Astrocyte of the spinal cord (primary cell): ENCODE measurements around the gene TRMT61A.

Source experiments
- DNase-seq: peaks from one replicate; pipeline ENCODE4 v3.0.0; 2011; ENCODE audit warnings: low read depth, low spot score
- H3K4me3 ChIP-seq: 2 replicates; pipeline ENCODE4 v1.5.1; 2011; ENCODE audit warnings: low read depth, mild to moderate bottlenecking, low read length, moderate library complexity
- in situ Hi-C: cut with HindIII; loops from 2 replicates; pipeline ENCODE4 v1.10.0; 2017; ENCODE audit warnings: low sequenced_read_pairs
- TF ChIP-seq, protein P1 (sequence below): IDR thresholded peaks from 2 replicates; pipeline ENCODE4 v1.5.1; 2012; ENCODE audit warnings: low read depth, mild to moderate bottlenecking, low read length, inconsistent platforms

Gene TRMT61A

DNA sequence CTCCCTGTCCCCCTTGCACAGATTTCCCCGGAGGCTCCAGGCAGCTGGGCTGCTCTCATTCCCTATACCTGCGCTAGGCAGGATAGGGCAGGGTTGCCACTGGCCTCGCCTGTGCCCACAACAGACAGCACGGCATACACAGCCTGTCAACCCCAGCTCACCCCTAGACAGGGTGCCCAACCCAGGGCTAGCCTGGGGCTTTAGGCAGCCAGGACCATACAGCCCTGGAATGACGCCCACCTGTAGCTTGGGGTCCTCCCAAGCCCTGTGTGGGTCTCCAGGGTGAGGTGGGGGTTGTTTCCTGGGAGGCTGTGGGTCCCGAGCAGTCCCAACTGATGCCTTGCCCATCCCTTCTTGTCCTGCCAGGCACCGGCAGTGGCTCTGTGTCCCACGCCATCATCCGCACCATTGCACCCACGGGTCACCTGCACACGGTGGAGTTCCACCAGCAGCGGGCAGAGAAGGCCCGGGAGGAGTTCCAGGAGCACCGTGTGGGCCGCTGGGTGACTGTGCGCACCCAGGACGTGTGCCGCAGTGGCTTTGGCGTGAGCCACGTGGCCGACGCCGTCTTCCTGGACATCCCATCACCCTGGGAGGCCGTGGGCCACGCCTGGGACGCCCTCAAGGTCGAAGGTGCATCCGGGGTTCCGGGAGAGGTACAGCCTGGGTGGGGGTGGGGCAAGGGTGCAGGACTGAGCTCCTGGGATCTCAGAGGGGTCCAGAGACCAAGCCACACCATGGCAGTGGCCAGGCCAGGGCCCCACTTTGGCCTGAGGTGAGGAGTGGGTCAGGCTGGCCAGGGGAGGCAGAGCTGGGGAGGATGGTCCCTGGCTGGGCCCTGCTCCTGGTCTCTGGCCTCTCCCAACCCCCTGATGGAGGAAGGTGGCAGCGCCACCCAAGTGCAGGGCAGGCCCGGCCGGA, 3.5 kb downstream of the TRMT61A start:
- in situ Hi-C loops = no loop called here
- TF ChIP-seq, protein P1, sequence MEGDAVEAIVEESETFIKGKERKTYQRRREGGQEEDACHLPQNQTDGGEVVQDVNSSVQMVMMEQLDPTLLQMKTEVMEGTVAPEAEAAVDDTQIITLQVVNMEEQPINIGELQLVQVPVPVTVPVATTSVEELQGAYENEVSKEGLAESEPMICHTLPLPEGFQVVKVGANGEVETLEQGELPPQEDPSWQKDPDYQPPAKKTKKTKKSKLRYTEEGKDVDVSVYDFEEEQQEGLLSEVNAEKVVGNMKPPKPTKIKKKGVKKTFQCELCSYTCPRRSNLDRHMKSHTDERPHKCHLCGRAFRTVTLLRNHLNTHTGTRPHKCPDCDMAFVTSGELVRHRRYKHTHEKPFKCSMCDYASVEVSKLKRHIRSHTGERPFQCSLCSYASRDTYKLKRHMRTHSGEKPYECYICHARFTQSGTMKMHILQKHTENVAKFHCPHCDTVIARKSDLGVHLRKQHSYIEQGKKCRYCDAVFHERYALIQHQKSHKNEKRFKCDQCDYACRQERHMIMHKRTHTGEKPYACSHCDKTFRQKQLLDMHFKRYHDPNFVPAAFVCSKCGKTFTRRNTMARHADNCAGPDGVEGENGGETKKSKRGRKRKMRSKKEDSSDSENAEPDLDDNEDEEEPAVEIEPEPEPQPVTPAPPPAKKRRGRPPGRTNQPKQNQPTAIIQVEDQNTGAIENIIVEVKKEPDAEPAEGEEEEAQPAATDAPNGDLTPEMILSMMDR = no peak
- H3K4me3 ChIP-seq = no peak overlapping the region
- no peak for DNase-seq

DNA sequence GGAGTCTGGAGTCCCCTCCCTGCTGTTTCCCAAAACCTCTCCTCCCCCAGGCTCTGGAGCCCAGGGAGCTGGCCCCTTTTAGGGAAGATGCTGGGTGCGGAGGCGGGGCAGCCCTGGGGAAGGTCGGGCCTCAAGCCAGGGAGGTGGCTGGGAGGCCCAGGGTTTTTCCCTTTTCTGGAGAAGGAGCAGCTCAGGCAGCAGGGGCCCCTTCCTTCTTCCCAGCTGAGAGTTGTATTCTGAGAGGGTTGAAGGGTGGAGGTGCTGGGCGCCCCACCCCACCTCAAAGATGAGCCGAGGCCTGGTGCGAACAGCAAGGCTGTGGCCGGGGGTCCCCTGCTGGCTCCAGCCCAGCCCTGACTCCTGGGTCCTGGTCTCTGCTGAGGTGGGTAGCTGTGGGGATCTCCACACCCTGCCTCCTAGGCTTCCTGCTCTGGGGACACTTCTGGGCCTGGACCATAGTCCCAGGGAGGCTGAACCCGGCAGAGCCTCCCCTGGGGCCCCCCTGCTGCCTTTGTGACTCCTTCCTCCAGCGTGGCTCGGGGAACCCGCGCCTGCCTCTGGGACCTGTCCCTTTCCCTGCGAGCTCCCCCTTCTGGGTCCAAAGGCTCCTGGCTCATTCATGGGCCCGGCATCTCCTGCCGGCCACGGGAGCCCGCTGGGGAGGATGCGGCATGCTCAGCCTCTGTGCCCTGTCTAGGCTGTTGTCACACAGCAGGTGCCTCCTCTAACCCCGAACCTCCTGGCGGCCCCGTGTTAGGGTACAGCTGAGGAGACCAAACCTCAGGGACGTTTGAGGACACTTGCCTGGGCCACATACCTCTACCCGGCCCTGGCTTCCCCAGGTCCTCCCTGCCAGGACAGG, 4.4 kb downstream of the TRMT61A start:
- in situ Hi-C loops = no loop called here
- H3K4me3 ChIP-seq = no peak overlapping the region
- DNase-seq = no peak
- TF ChIP-seq, protein P1 = no peak

DNA sequence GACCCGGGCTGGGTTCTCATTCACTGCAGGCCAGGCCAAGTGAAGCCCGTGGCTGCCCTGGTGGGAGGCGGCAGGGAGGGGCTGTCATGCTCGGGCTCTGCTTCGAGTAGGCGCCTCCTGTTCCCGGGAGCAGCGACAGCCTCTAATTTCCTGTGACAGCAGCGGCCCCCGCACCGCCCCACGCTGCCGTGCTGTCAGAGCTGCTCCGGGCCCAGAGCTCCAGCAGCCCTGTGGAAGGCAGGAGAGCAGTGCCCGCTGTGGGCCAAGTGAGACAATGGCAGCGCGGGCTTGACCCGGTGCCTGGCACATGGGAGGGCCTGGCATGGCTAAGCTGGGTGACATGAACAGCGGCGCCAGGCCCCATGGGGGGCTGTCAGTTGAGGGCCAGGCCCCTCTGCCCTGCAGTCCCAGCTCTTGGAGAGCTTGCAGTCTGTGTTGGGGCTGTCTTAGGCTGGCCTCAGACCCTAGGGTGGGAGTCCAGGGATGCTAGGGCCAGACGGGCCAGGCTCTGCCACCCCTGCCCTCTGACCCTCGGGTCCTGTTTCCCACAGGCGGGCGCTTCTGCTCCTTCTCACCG, 5.1 kb downstream of the TRMT61A start:
- no peak overlapping the region for H3K4me3 ChIP-seq
- TF ChIP-seq, protein P1 = no peak
- in situ Hi-C loops = no loop called here
- DNase-seq = no peak

DNA sequence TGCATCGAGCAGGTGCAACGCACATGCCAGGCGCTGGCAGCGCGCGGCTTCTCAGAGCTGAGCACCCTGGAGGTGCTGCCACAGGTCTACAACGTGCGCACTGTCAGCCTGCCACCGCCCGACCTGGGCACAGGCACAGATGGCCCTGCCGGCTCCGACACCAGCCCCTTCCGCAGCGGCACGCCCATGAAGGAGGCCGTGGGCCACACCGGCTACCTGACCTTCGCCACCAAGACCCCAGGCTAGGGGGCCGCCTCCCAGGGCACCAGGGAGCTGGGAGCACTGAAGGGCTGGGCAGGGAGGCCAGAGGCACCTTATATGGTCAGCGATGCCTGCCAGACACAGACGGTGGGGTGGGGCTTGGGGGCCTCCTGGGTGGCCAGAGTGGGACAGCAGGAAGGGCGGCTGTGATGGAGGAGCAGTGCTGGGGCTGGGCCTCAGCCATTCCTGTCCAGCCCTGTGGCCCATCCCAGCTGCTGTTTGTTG, 5.6 kb downstream of the TRMT61A start:
- in situ Hi-C loops = no loop called here
- TF ChIP-seq, protein P1 = no peak
- no peak overlapping the region for H3K4me3 ChIP-seq
- DNase-seq = no peak

DNA sequence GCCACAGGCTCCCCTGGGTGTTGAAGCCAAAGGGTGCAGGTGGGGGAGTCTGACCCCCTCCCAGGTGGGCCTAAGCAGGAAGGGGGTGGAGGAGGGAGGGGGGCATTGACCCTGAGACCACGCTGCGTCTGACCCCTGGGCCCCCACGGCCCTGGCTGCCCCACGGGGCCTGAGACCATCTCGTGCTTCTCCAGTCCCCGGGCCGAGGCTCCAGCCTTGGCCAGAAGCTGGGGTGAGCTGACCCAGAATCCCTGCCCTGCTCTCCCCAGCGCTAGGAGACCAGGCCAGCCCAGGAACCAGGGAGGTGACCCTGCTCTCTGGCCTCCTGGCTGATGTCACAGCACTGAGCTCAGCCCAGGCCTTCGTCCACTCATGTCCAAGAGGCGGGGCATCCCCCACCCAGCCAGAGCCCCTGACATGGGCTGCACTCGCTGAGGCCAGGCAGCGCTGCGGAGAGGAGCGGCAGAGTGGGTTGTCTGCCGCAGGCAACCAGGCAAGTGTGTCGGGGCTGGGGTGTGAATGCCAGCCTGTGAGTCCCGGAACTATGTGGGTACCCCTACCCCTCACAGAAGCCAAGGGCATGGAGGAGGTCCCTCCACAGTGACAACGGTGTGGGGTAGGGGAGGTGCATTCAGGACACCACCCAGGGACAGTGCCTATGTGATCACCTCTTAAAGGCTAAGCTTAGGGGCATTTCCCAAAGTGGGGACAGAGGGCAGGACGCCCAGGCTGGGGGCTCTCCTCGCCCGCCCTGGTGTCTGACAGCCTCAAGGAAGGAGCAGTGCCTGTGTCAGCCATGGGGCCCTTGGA, 6.3 kb downstream of the TRMT61A start:
- no peak for DNase-seq
- in situ Hi-C loops = no loop called here
- TF ChIP-seq, protein P1 = no peak
- H3K4me3 ChIP-seq = no peak overlapping the region
